CD14-positive monocyte (primary cell): ENCODE results near the gene GALNTL6. TPM values are rescaled to one million over a fixed set of nuclear protein-coding genes. Genes with fewer than 3 reads are reported as not detected.

Experiments
- DNase-seq, 3 donors: peaks; one replicate each; pipeline ENCODE4 v3.0.0-alpha.2; 2011 to 2022
- H2AFZ ChIP-seq: 2 replicates; pipeline ENCODE4 v1.6.0; 2012; ENCODE audit warnings: mild to moderate bottlenecking, low read depth, low read length, inconsistent platforms; ENCODE audit not compliant: insufficient read depth, poor library complexity, severe bottlenecking
- H3K27ac ChIP-seq, 2 donors: 1 replicate in 1 of 2; 2 replicates in 1 of 2; pipeline ENCODE4 v1.5.1; 2012 to 2013; ENCODE audit warnings: low read length in 2 of 2, control low read depth in 1 of 2, inconsistent platforms in 1 of 2, low read depth in 1 of 2, mild to moderate bottlenecking in 1 of 2
- H3K27me3 ChIP-seq, 2 donors: one replicate each; pipeline versions ENCODE4 v1.6.0 to v1.6.1; 2011 to 2013; ENCODE audit warnings: low read length in 2 of 2; ENCODE audit not compliant: control insufficient read depth in 2 of 2, insufficient read depth in 2 of 2
- H3K36me3 ChIP-seq, 2 donors: replicated peaks in 1 of 2; 1 replicate in 1 of 2; 2 replicates in 1 of 2; pipeline versions ENCODE4 v1.5.1 to v1.6.1; 2012 to 2013; ENCODE audit warnings: low read length in 2 of 2, control low read depth in 1 of 2, inconsistent platforms in 1 of 2, mild to moderate bottlenecking in 1 of 2; ENCODE audit not compliant: insufficient read depth in 2 of 2, control insufficient read depth in 1 of 2
- H3K4me1 ChIP-seq, 2 donors: 1 replicate in 1 of 2; 2 replicates in 1 of 2; pipeline versions ENCODE4 v1.5.1 to v1.6.1; 2012 to 2013; ENCODE audit warnings: low read length in 2 of 2, control low read depth in 1 of 2, inconsistent platforms in 1 of 2, mild to moderate bottlenecking in 1 of 2, moderate library complexity in 1 of 2; ENCODE audit not compliant: insufficient read depth in 2 of 2, control insufficient read depth in 1 of 2
- H3K4me2 ChIP-seq: replicated peaks from 2 replicates; pipeline ENCODE3; 2012; ENCODE audit warnings: low read length, moderate library complexity, mild to moderate bottlenecking; ENCODE audit not compliant: poor library complexity, severe bottlenecking; ENCODE audit errors: extremely low read depth
- H3K4me3 ChIP-seq, 3 experiments: fragments of 200-600 bp in 1 of 3; sonication (generic) in 1 of 3; replicated peaks in 1 of 3; 1 replicate in 2 of 3; 2 replicates in 1 of 3; pipeline ENCODE4 v1.5.1; 2011 to 2013; ENCODE audit warnings: low read length in 3 of 3, mild to moderate bottlenecking in 3 of 3, control low read depth in 2 of 3, low read depth in 2 of 3, inconsistent platforms in 1 of 3, moderate library complexity in 1 of 3
- H3K79me2 ChIP-seq: 2 replicates; pipeline ENCODE4 v1.6.0; 2012; ENCODE audit warnings: mild to moderate bottlenecking, control low read depth, inconsistent platforms, low read length, moderate library complexity; ENCODE audit not compliant: insufficient read depth
- H3K9ac ChIP-seq: 2 replicates; pipeline ENCODE4 v1.6.0; 2017; ENCODE audit warnings: low read length, mild to moderate bottlenecking; ENCODE audit not compliant: insufficient read depth, poor library complexity, severe bottlenecking
- H3K9me3 ChIP-seq, 2 donors: replicated peaks in 1 of 2; 1 replicate in 1 of 2; 2 replicates in 1 of 2; pipeline versions ENCODE4 v1.5.1 to v1.6.1; 2012 to 2013; ENCODE audit warnings: low read length in 2 of 2, control low read depth in 1 of 2; ENCODE audit not compliant: control insufficient read depth in 1 of 2, insufficient read depth in 1 of 2
- H4K20me1 ChIP-seq: 2 replicates; pipeline ENCODE4 v1.6.0; 2012; ENCODE audit warnings: mild to moderate bottlenecking, low read length, control low read depth, moderate library complexity; ENCODE audit not compliant: insufficient read depth
- H3K27ac Mint-ChIP-seq, 7 donors: one replicate each; pipeline ENCODE4 v1.8.0; 2020; ENCODE audit warnings: mild to moderate bottlenecking in 7 of 7, mixed read lengths in 7 of 7, moderate library complexity in 6 of 7, inconsistent platforms in 2 of 7
- H3K27me3 Mint-ChIP-seq, 3 donors: one replicate each; pipeline ENCODE4 v1.8.0; 2021 to 2022; ENCODE audit warnings: low read depth in 3 of 3, mild to moderate bottlenecking in 3 of 3, mixed read lengths in 3 of 3, moderate library complexity in 3 of 3, inconsistent platforms in 1 of 3
- H3K36me3 Mint-ChIP-seq, 2 donors: one replicate each; pipeline ENCODE4 v1.8.0; 2020; ENCODE audit warnings: mixed read lengths in 2 of 2, inconsistent platforms in 1 of 2, mild to moderate bottlenecking in 1 of 2
- H3K4me1 Mint-ChIP-seq: one replicate; pipeline ENCODE4 v1.8.0; 2020; ENCODE audit warnings: mild to moderate bottlenecking, mixed read lengths
- H3K4me3 Mint-ChIP-seq, 2 donors: one replicate each; pipeline ENCODE4 v1.8.0; 2020; ENCODE audit warnings: mild to moderate bottlenecking in 2 of 2, mixed read lengths in 2 of 2, moderate library complexity in 1 of 2
- H3K9me3 Mint-ChIP-seq, 7 donors: one replicate each; pipeline ENCODE4 v1.8.0; 2020 to 2022; ENCODE audit warnings: mixed read lengths in 7 of 7, mild to moderate bottlenecking in 6 of 7, moderate library complexity in 6 of 7, inconsistent platforms in 2 of 7
- WGBS: methylation state at CpG from one replicate; pipeline ENCODE4 v1.1.5; 2013; ENCODE audit warnings: missing lambda C conversion rate; ENCODE audit not compliant: insufficient coverage; 5-methylcytosine and 5-hydroxymethylcytosine counted together
- intact Hi-C, 2 donors: fragments of 100-400 bp; cut with micrococcal nuclease; formaldehyde crosslinking; loops; one replicate each; pipeline versions ENCODE4 v1.15.0 to v1.15.1; 2023
- polyA plus RNA-seq, 3 donors: library from polyadenylated mRNA; depleted of rRNA in 1 of 3; unstranded in 2 of 3; stranded (reverse) in 1 of 3; fragments of 300-500 nt in 2 of 3; fragments of >200 nt in 1 of 3; fragmentation: Illumina TruSeq in 2 of 3; gene quantifications; 1 replicate in 2 of 3; 2 replicates in 1 of 3; pipeline ENCODE4 v1.2.3, GENCODE V29; 2012 to 2021
- TF ChIP-seq, protein P1 (sequence below): fragments of 200-600 bp; IDR thresholded peaks from one replicate; pipeline ENCODE4 v1.8.0; 2022; ENCODE audit warnings: antibody characterized with exemption, mild to moderate bottlenecking

GALNTL6 gene
- polyA plus RNA-seq, 3 donors: 0.05 TPM; not detected in 2

DNA sequence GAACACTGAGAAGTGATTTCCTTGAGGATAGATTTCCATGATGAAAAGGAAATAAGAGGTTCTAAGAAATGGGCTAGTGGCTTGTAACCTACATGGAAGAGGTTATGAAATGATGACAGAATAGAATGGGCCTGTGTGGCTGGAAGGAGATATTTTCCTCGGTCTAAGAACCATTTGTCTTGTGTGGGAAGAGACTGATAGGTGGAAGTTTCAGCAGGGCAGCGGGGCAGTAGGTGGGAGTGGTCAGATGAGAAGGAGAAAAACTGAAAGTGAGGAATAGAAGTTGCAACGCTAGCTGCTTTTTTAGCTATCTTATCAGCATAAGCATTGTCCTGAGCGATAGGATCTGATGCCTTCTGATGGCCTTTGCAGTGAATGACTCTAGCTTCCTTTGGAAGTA, 1144.0 kb downstream of the GALNTL6 start:
- intact Hi-C loops: no loop called here
- Mint-ChIP-seq H3K27ac (no peak overlapping the region), H3K9me3 (peaks cover 0 to 9% (median 3%) of the 10 kb centered on the region in 7 donors), H3K27me3 (peaks cover 0 to 2% (median 0%) of the 10 kb centered on the region in 3 donors), H3K4me3 (no peak overlapping the region), H3K36me3 (no peaks in the 10 kb centered on the region), H3K4me1 (no peaks in the 10 kb centered on the region)
- H3K4me2 ChIP-seq: no peak overlapping the region
- H2AFZ ChIP-seq: no peak overlapping the region
- H3K9ac ChIP-seq: no peak overlapping the region
- no peaks in the 10 kb centered on the region for H3K9me3 ChIP-seq
- H3K4me1 ChIP-seq: no peaks in the 10 kb centered on the region
- H3K4me3 ChIP-seq: no peak overlapping the region
- DNase-seq: no peak
- WGBS: 95% methylated on average over 4 of the region's 4 CpGs
- no peaks in the 10 kb centered on the region for H4K20me1 ChIP-seq
- H3K27ac ChIP-seq: no peak overlapping the region
- no peaks in the 10 kb centered on the region for H3K36me3 ChIP-seq
- peaks cover 0 to 3% of the 10 kb centered on the region in 2 donors for H3K27me3 ChIP-seq
- TF ChIP-seq, protein P1, sequence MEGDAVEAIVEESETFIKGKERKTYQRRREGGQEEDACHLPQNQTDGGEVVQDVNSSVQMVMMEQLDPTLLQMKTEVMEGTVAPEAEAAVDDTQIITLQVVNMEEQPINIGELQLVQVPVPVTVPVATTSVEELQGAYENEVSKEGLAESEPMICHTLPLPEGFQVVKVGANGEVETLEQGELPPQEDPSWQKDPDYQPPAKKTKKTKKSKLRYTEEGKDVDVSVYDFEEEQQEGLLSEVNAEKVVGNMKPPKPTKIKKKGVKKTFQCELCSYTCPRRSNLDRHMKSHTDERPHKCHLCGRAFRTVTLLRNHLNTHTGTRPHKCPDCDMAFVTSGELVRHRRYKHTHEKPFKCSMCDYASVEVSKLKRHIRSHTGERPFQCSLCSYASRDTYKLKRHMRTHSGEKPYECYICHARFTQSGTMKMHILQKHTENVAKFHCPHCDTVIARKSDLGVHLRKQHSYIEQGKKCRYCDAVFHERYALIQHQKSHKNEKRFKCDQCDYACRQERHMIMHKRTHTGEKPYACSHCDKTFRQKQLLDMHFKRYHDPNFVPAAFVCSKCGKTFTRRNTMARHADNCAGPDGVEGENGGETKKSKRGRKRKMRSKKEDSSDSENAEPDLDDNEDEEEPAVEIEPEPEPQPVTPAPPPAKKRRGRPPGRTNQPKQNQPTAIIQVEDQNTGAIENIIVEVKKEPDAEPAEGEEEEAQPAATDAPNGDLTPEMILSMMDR: no peak
- H3K79me2 ChIP-seq: no peaks in the 10 kb centered on the region

DNA sequence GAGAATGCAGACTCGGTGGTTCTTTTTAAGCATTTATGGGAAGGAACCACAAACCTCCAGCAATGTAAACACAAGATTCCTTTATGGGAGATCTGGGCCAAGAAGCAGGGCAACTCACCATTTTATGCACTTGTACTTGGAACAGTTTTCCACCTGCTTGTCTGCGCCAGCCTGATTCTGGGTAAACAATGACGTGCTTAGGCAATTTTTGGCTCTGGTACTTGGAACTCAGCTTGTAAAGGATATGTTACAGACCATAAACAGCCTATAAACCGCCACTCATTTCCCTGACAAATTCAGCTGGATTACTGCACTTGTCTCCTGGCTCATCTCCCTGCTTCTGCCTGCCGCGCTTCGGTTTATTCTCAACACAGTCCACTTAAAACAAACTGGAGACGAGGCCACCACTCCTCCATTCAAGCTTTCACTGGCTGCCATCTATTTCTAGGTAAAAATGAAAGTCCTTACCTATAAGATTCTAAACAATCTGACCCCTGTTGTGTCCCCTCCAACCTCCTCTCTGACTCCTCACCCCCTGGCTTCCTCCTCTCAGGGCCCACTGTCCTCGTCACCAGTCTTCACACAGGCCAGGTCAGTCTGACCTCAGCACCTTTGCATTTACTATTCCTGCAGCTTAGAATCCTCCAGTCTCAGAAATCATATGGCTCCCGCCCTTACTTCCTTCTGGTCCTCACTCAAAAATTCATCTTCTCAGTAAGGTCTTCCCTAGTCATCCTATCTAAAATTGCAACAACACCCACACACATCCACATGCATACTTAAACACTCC, 1149.6 kb downstream of the GALNTL6 start:
- H3K4me3 Mint-ChIP-seq: no peak overlapping the region
- Histone ChIP-seq H2AFZ (no peak overlapping the region), H3K9ac (no peak overlapping the region), H4K20me1 (no peaks in the 10 kb centered on the region), H3K9me3 (no peaks in the 10 kb centered on the region), H3K4me1 (no peaks in the 10 kb centered on the region), H3K4me3 (no peak overlapping the region), H3K79me2 (no peaks in the 10 kb centered on the region), H3K36me3 (no peaks in the 10 kb centered on the region), H3K27ac (no peak overlapping the region), H3K27me3 (no peaks in the 10 kb centered on the region), H3K4me2 (no peak overlapping the region)
- H3K27ac Mint-ChIP-seq: no peak overlapping the region
- no peaks in the 10 kb centered on the region for H3K36me3 Mint-ChIP-seq
- WGBS: 98% methylated on average over 9 of the region's 10 CpGs
- TF ChIP-seq, protein P1: no peak
- DNase-seq: no peak
- no peaks in the 10 kb centered on the region for H3K4me1 Mint-ChIP-seq
- H3K27me3 Mint-ChIP-seq: peaks cover 2 to 4% (median 2%) of the 10 kb centered on the region in 3 donors
- intact Hi-C loops: no loop called here
- peaks cover 0 to 13% (median 5%) of the 10 kb centered on the region in 7 donors for H3K9me3 Mint-ChIP-seq
